Measurements from ENCODE around the gene TGM3. TPM values are rescaled to one million over a fixed set of nuclear protein-coding genes. Genes with fewer than 3 reads are reported as not detected.

The TGM3 gene
- total RNA-seq, 1 experiment from 2014 or later: not detected

GRCh38 chr20:2337142-2337541, 41.3 kb downstream of the TGM3 start:
- Histone ChIP-seq H2AFZ (ENCODE audit: low read length) (no peak overlapping the region), H3K4me1 (ENCODE audit: low read length) (no peaks in the 10 kb centered on the region), H3K36me3 (ENCODE audit: insufficient read depth, low read length) (no peaks in the 10 kb centered on the region), H3K4me2 (ENCODE audit: low read depth, low read length, poor library complexity, severe bottlenecking) (no peak overlapping the region), H3K4me3 (ENCODE audit: low read length) (no peak overlapping the region), H3K9me2 (replicated peaks; ENCODE audit: insufficient read depth, low read length) (no peaks in the 10 kb centered on the region), H4K20me1 (ENCODE audit: insufficient read depth, low read depth, low read length) (no peaks in the 10 kb centered on the region), H3K79me2 (ENCODE audit: low read length) (no peaks in the 10 kb centered on the region), H3K27me3 (ENCODE audit: low read length) (no peaks in the 10 kb centered on the region), H3K27ac (ENCODE audit: low read length) (no peak overlapping the region), H3K9me3 (ENCODE audit: low read length) (no peaks in the 10 kb centered on the region), H3K9ac (ENCODE audit: low read length) (no peak overlapping the region)
- DNase-seq: peak; percentile 21

- no peaks in the 10 kb centered on the region for H3K79me2 ChIP-seq (ENCODE audit: low read length)
- no peak overlapping the region for H3K4me3 ChIP-seq (ENCODE audit: low read length)
- H3K36me3 ChIP-seq (ENCODE audit: insufficient read depth, low read length): no peaks in the 10 kb centered on the region
- H3K27me3 ChIP-seq (ENCODE audit: low read length): no peaks in the 10 kb centered on the region
- no peak overlapping the region for H3K4me2 ChIP-seq (ENCODE audit: low read depth, low read length, poor library complexity, severe bottlenecking)
- no peak overlapping the region for H2AFZ ChIP-seq (ENCODE audit: low read length)
- no peaks in the 10 kb centered on the region for H3K9me3 ChIP-seq (ENCODE audit: low read length)
- no peaks in the 10 kb centered on the region for H3K4me1 ChIP-seq (ENCODE audit: low read length)
- H4K20me1 ChIP-seq (ENCODE audit: insufficient read depth, low read depth, low read length): no peaks in the 10 kb centered on the region
- no peak overlapping the region for H3K9ac ChIP-seq (ENCODE audit: low read length)
- no peak overlapping the region for H3K27ac ChIP-seq (ENCODE audit: low read length)
- DNase-seq: peak; percentile 27
- H3K9me2 ChIP-seq (replicated peaks; ENCODE audit: insufficient read depth, low read length): no peaks in the 10 kb centered on the region
Measured at GRCh38 chr20:2338411-2339066, 42.7 kb downstream of the TGM3 start.

GRCh38 chr20:2340136-2340535, 44.3 kb downstream of the TGM3 start:
- Histone ChIP-seq H3K79me2 (ENCODE audit: low read length) (no peaks in the 10 kb centered on the region), H3K4me1 (ENCODE audit: low read length) (no peaks in the 10 kb centered on the region), H3K9me3 (ENCODE audit: low read length) (no peaks in the 10 kb centered on the region), H3K4me2 (ENCODE audit: low read depth, low read length, poor library complexity, severe bottlenecking) (no peak overlapping the region), H3K36me3 (ENCODE audit: insufficient read depth, low read length) (no peaks in the 10 kb centered on the region), H3K27ac (ENCODE audit: low read length) (no peak overlapping the region), H3K27me3 (ENCODE audit: low read length) (no peaks in the 10 kb centered on the region), H3K9me2 (replicated peaks; ENCODE audit: insufficient read depth, low read length) (no peaks in the 10 kb centered on the region), H4K20me1 (ENCODE audit: insufficient read depth, low read depth, low read length) (no peaks in the 10 kb centered on the region), H2AFZ (ENCODE audit: low read length) (no peak overlapping the region), H3K4me3 (ENCODE audit: low read length) (no peak overlapping the region), H3K9ac (ENCODE audit: low read length) (no peak overlapping the region)
- no peak for DNase-seq

DNA sequence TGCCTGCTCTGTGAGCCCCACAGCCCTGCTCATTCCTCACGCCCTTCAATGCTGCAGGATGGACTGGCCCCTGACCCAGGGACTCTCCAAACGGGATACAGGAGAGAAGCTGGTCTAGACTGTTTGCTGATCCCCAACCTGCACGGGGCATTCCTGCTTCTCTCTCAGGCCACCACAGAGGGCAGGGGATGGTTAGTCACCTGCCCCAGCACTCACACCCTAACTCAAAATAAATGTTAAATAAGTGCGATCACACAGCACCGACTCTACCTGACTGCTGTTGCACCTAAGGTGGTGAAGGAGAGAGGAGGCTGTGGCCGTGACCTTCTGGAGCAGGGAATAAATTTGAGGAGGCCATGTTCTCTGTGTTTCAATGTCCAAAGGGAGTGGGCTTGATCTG, 45.0 kb downstream of the TGM3 start:
- Histone ChIP-seq H3K4me2 (ENCODE audit: low read depth, low read length, poor library complexity, severe bottlenecking) (no peak overlapping the region), H3K27ac (ENCODE audit: low read length) (no peak overlapping the region), H4K20me1 (ENCODE audit: insufficient read depth, low read depth, low read length) (no peaks in the 10 kb centered on the region), H3K4me1 (ENCODE audit: low read length) (no peaks in the 10 kb centered on the region), H3K27me3 (ENCODE audit: low read length) (no peaks in the 10 kb centered on the region), H3K9me2 (replicated peaks; ENCODE audit: insufficient read depth, low read length) (no peaks in the 10 kb centered on the region), H3K9me3 (ENCODE audit: low read length) (no peaks in the 10 kb centered on the region), H3K36me3 (ENCODE audit: insufficient read depth, low read length) (no peaks in the 10 kb centered on the region), H3K4me3 (ENCODE audit: low read length) (no peak overlapping the region), H3K79me2 (ENCODE audit: low read length) (no peaks in the 10 kb centered on the region), H2AFZ (ENCODE audit: low read length) (no peak overlapping the region), H3K9ac (ENCODE audit: low read length) (no peak overlapping the region)
- DNase-seq: no peak

DNA sequence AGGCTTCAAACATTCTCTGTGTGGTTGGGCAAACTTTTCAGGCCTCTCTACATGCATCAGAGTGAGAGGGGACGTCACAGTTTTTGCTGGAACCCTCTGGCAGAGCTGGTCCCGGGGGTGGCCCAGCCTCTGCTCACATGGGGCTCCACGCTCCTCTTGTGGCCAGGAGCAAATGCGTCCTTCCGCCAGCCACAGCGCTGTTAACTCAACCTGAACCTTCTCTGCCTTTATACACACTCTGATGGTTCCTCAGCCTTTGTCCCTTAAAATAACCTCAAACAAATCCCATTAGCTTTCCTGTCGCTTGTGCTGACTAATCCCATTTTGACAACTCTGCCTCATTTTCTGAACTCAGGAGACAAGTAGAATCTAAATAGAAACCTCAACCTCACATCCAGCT, 45.5 kb downstream of the TGM3 start:
- Histone ChIP-seq H3K36me3 (ENCODE audit: insufficient read depth, low read length) (no peaks in the 10 kb centered on the region), H3K9me2 (replicated peaks; ENCODE audit: insufficient read depth, low read length) (no peaks in the 10 kb centered on the region), H3K4me3 (ENCODE audit: low read length) (no peak overlapping the region), H2AFZ (ENCODE audit: low read length) (no peak overlapping the region), H4K20me1 (ENCODE audit: insufficient read depth, low read depth, low read length) (no peaks in the 10 kb centered on the region), H3K27me3 (ENCODE audit: low read length) (no peaks in the 10 kb centered on the region), H3K4me1 (ENCODE audit: low read length) (no peaks in the 10 kb centered on the region), H3K4me2 (ENCODE audit: low read depth, low read length, poor library complexity, severe bottlenecking) (no peak overlapping the region), H3K79me2 (ENCODE audit: low read length) (no peaks in the 10 kb centered on the region), H3K27ac (ENCODE audit: low read length) (no peak overlapping the region), H3K9ac (ENCODE audit: low read length) (no peak overlapping the region), H3K9me3 (ENCODE audit: low read length) (no peaks in the 10 kb centered on the region)
- peak; percentile 1 for DNase-seq

- Histone ChIP-seq H3K27ac (ENCODE audit: low read length) (no peak overlapping the region), H4K20me1 (ENCODE audit: insufficient read depth, low read depth, low read length) (no peaks in the 10 kb centered on the region), H3K4me2 (ENCODE audit: low read depth, low read length, poor library complexity, severe bottlenecking) (no peak overlapping the region), H3K36me3 (ENCODE audit: insufficient read depth, low read length) (no peaks in the 10 kb centered on the region), H3K79me2 (ENCODE audit: low read length) (no peaks in the 10 kb centered on the region), H3K4me1 (ENCODE audit: low read length) (no peaks in the 10 kb centered on the region), H3K27me3 (ENCODE audit: low read length) (no peaks in the 10 kb centered on the region), H3K9ac (ENCODE audit: low read length) (no peak overlapping the region), H3K9me3 (ENCODE audit: low read length) (no peaks in the 10 kb centered on the region; the same call in 1 of the 2 replicates), H3K4me3 (ENCODE audit: low read length) (no peak overlapping the region), H2AFZ (ENCODE audit: low read length) (no peak overlapping the region), H3K9me2 (replicated peaks; ENCODE audit: insufficient read depth, low read length) (no peaks in the 10 kb centered on the region)
- DNase-seq: peak; percentile 17
Measured at GRCh38 chr20:2342243-2342642, 46.4 kb downstream of the TGM3 start.

DNA sequence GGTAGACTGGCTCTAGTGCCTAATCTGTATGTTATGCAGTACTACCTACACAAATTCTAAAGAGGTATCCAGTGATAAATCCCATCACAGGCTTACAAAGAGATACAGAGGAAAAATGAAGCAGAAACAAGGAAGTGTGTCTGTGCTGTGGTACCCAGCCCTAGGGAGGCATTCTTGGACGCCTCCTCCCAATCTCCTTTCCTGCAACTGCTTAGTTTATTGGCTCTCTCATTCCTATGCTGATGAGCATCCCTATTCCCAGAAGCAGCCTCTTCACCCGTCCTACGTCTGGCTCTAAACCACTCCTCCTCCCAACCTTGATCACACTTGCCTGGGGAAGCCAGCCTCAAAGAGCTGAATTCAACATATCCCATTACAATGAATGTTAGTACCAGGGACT, 50.4 kb downstream of the TGM3 start:
- Histone ChIP-seq H3K9me3 (ENCODE audit: low read length) (no peaks in the 10 kb centered on the region; the same call in 1 of the 2 replicates), H3K4me3 (ENCODE audit: low read length) (no peak overlapping the region), H3K36me3 (ENCODE audit: insufficient read depth, low read length) (no peaks in the 10 kb centered on the region), H3K79me2 (ENCODE audit: low read length) (no peaks in the 10 kb centered on the region), H4K20me1 (ENCODE audit: insufficient read depth, low read depth, low read length) (no peaks in the 10 kb centered on the region), H3K9me2 (replicated peaks; ENCODE audit: insufficient read depth, low read length) (no peaks in the 10 kb centered on the region), H3K27me3 (ENCODE audit: low read length) (no peaks in the 10 kb centered on the region), H3K9ac (ENCODE audit: low read length) (no peak overlapping the region), H3K27ac (ENCODE audit: low read length) (no peak overlapping the region), H2AFZ (ENCODE audit: low read length) (no peak overlapping the region), H3K4me1 (ENCODE audit: low read length) (no peaks in the 10 kb centered on the region), H3K4me2 (ENCODE audit: low read depth, low read length, poor library complexity, severe bottlenecking) (no peak overlapping the region)
- no peak for DNase-seq

GRCh38 chr20:2348336-2348735, 52.5 kb downstream of the TGM3 start:
- no peaks in the 10 kb centered on the region for H3K27me3 ChIP-seq (ENCODE audit: low read length)
- H3K4me3 ChIP-seq (ENCODE audit: low read length): no peak overlapping the region
- H3K4me2 ChIP-seq (ENCODE audit: low read depth, low read length, poor library complexity, severe bottlenecking): no peak overlapping the region
- H3K36me3 ChIP-seq (ENCODE audit: insufficient read depth, low read length): no peaks in the 10 kb centered on the region
- no peak overlapping the region for H3K27ac ChIP-seq (ENCODE audit: low read length)
- no peak overlapping the region for H2AFZ ChIP-seq (ENCODE audit: low read length)
- no peak for DNase-seq
- no peaks in the 10 kb centered on the region for H4K20me1 ChIP-seq (ENCODE audit: insufficient read depth, low read depth, low read length)
- no peak overlapping the region for H3K9ac ChIP-seq (ENCODE audit: low read length)
- H3K9me3 ChIP-seq (ENCODE audit: low read length): no peaks in the 10 kb centered on the region; the same call in 1 of the 2 replicates
- no peaks in the 10 kb centered on the region for H3K9me2 ChIP-seq (replicated peaks; ENCODE audit: insufficient read depth, low read length)
- peaks cover 11% of the 10 kb centered on the region for H3K4me1 ChIP-seq (ENCODE audit: low read length)
- H3K79me2 ChIP-seq (ENCODE audit: low read length): no peaks in the 10 kb centered on the region

Measured in Karpas-422 (cell line).